GM12865 (cell line): ENCODE results near the gene ZNF343.

Source experiments
- DNase-seq: peaks from one replicate; pipeline ENCODE4 v3.0.0; 2010; ENCODE audit warnings: low read depth
- H3K4me3 ChIP-seq: 2 replicates; pipeline ENCODE4 v1.5.1; 2011; ENCODE audit warnings: mild to moderate bottlenecking, low read depth, low read length, control low read depth
- TF ChIP-seq, protein P1 (sequence below): IDR thresholded peaks from 2 replicates; pipeline ENCODE4 v1.5.1; 2011; ENCODE audit warnings: low read length, control low read depth, low read depth, inconsistent platforms; ENCODE audit not compliant: insufficient read depth; ENCODE audit errors: missing control alignments

The ZNF343 gene

DNA sequence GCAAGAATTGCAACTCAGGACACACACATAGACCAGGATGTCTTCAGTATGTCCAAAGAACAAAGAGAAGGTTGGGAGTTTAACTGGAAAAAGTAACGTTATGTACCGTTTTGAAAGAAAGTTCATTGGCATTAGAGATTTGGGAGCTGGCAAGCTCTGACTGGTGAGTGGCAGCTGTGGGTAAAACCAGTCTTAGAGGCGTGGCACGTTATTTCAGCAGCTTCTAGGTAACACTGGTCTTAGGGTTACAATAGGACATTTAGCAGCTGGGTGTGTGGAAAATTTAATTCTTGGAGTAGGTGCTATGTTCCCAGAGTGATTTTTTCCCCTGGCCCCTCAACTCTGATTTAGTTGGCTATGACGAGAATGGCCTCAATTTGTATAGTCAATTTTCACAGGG lies 57.3 kb downstream of the ZNF343 start:
- H3K4me3 ChIP-seq = no peak overlapping the region
- TF ChIP-seq, protein P1, sequence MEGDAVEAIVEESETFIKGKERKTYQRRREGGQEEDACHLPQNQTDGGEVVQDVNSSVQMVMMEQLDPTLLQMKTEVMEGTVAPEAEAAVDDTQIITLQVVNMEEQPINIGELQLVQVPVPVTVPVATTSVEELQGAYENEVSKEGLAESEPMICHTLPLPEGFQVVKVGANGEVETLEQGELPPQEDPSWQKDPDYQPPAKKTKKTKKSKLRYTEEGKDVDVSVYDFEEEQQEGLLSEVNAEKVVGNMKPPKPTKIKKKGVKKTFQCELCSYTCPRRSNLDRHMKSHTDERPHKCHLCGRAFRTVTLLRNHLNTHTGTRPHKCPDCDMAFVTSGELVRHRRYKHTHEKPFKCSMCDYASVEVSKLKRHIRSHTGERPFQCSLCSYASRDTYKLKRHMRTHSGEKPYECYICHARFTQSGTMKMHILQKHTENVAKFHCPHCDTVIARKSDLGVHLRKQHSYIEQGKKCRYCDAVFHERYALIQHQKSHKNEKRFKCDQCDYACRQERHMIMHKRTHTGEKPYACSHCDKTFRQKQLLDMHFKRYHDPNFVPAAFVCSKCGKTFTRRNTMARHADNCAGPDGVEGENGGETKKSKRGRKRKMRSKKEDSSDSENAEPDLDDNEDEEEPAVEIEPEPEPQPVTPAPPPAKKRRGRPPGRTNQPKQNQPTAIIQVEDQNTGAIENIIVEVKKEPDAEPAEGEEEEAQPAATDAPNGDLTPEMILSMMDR = no peak
- no peak for DNase-seq

DNA sequence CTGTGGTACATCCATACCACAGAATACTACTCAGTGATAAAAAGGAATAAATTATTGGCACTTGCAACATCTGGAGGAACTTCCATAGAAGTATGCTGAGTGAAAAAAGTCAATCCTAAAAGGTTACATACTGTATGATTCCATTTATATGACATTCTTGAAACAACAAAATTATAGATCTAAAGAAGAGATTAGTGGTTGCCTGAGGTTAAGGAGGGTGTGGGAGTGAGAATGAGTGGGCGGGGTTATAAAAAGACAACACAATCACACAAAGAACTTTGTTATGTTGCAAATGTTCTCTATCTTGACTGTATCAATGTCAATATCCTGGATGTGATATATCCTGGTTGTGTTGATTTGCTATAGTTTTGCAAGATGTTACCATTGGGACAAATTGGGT lies 59.3 kb downstream of the ZNF343 start:
- no peak overlapping the region for H3K4me3 ChIP-seq
- TF ChIP-seq, protein P1 = no peak
- DNase-seq = no peak

DNA sequence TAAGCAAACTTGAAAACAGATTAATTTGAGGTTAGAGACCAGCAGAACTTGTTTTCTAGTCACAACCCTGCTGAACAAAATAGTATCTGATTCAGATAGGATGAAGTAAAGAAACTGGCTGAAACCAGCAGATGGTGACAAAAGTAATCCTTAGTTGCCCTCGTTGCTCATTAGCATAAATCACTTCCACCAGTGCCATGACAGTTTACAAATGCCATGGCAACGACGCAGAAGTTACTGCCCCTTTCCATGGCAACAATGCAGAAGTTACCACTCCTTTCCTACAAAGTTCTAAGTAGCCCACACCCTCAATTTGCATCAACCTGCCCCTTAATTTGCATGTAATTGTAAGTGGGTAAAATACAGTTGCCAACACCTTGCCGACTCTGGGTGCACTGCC lies 61.9 kb downstream of the ZNF343 start:
- DNase-seq = no peak
- TF ChIP-seq, protein P1 = no peak
- H3K4me3 ChIP-seq = no peak overlapping the region
